Colonic mucosa (tissue), 4 donors: Measurements from ENCODE around the gene PDE4D. TPM values are rescaled to one million over a fixed set of nuclear protein-coding genes. Genes with fewer than 3 reads are reported as not detected.

ENCODE experiments used
- DNase-seq: peaks from one replicate; pipeline ENCODE4 v3.0.0-alpha.2; 2020
- H3K27ac ChIP-seq: fragments of 200-600 bp; one replicate; pipeline ENCODE4 v1.8.0; 2021
- H3K27me3 ChIP-seq: fragments of 200-600 bp; one replicate; pipeline ENCODE4 v1.8.0; 2021
- H3K36me3 ChIP-seq: fragments of 200-600 bp; one replicate; pipeline ENCODE4 v1.8.0; 2021
- H3K4me1 ChIP-seq: fragments of 200-600 bp; one replicate; pipeline ENCODE4 v1.8.0; 2021; ENCODE audit warnings: mild to moderate bottlenecking
- H3K4me3 ChIP-seq: fragments of 200-600 bp; one replicate; pipeline ENCODE4 v1.8.0; 2021
- H3K9ac ChIP-seq, 2 donors: one replicate each; pipeline ENCODE4 v1.7.0; 2013; ENCODE audit warnings: control low read depth in 2 of 2, low read depth in 2 of 2, low read length in 2 of 2
- H3K9me3 ChIP-seq: fragments of 200-600 bp; one replicate; pipeline ENCODE4 v1.8.0; 2021
- CTCF ChIP-seq: fragments of 200-600 bp; IDR thresholded peaks from one replicate; pipeline ENCODE4 v1.8.0; 2022; ENCODE audit warnings: antibody characterized with exemption, mild to moderate bottlenecking
- intact Hi-C: fragments of 100-400 bp; cut with DNase I; formaldehyde crosslinking; loops from one replicate; pipeline ENCODE4 v1.14.1; 2022
- total RNA-seq, 2 donors: library from RNA; stranded (reverse); fragmentation: NEBNext Ultra II Directional in 1 of 2; extraction: Animal tissue kit (Norgen Biotek cat#: 25700) in 1 of 2; gene quantifications; one replicate each; pipeline ENCODE4 v1.2.1, GENCODE V29; 2021
- donor health status: healthy.
- donor health status: DM: no; HTN: no; CAD: no.
- donor health status: DM: no; HTN: no; CAD: no.

Gene PDE4D
- total RNA-seq, 2 donors from 2014 or later, result 23.1 to 53.7 TPM

- no peak overlapping the region for H3K27ac ChIP-seq
- no peaks in the 10 kb centered on the region for H3K36me3 ChIP-seq
- no peak for DNase-seq
- no peak overlapping the region for H3K9ac ChIP-seq
- no peaks in the 10 kb centered on the region for H3K9me3 ChIP-seq
- H3K27me3 ChIP-seq, result peaks cover 6% of the 10 kb centered on the region
- no peaks in the 10 kb centered on the region for H3K4me1 ChIP-seq
- TF ChIP-seq CTCF, result no peak
- H3K4me3 ChIP-seq, result no peak overlapping the region
- intact Hi-C loops, result no loop called here
Measured at GRCh38 chr5:59887274-59887673, 6.3 kb downstream of the PDE4D start.

GRCh38 chr5:59874675-59875074 is 18.9 kb downstream of the PDE4D start:
- Histone ChIP-seq H3K9ac (no peak overlapping the region), H3K9me3 (no peaks in the 10 kb centered on the region), H3K4me1 (no peaks in the 10 kb centered on the region), H3K27ac (no peak overlapping the region), H3K27me3 (no peaks in the 10 kb centered on the region), H3K36me3 (no peaks in the 10 kb centered on the region), H3K4me3 (no peak overlapping the region)
- no peak for DNase-seq
- no peak for TF ChIP-seq CTCF
- intact Hi-C loops, result no loop called here

- TF ChIP-seq CTCF, result no peak
- no peaks in the 10 kb centered on the region for H3K9me3 ChIP-seq
- H3K27ac ChIP-seq, result no peak overlapping the region
- no peaks in the 10 kb centered on the region for H3K36me3 ChIP-seq
- H3K4me1 ChIP-seq, result no peaks in the 10 kb centered on the region
- no peak for DNase-seq
- H3K4me3 ChIP-seq, result no peak overlapping the region
- H3K27me3 ChIP-seq, result no peaks in the 10 kb centered on the region
- intact Hi-C loops, result no loop called here
- H3K9ac ChIP-seq, result no peak overlapping the region
Measured at GRCh38 chr5:59873113-59873512, 20.4 kb downstream of the PDE4D start.

GRCh38 chr5:59866661-59867060 is 26.9 kb downstream of the PDE4D start:
- TF ChIP-seq CTCF, result no peak
- H3K36me3 ChIP-seq, result no peaks in the 10 kb centered on the region
- intact Hi-C loops, result no loop called here
- no peaks in the 10 kb centered on the region for H3K27me3 ChIP-seq
- H3K27ac ChIP-seq, result no peak overlapping the region
- no peak overlapping the region for H3K9ac ChIP-seq
- no peak for DNase-seq
- no peak overlapping the region for H3K4me3 ChIP-seq
- no peaks in the 10 kb centered on the region for H3K9me3 ChIP-seq
- H3K4me1 ChIP-seq, result no peaks in the 10 kb centered on the region

GRCh38 chr5:59864718-59865117 is 28.8 kb downstream of the PDE4D start:
- no peak for TF ChIP-seq CTCF
- Histone ChIP-seq H3K4me3 (no peak overlapping the region), H3K9me3 (no peaks in the 10 kb centered on the region), H3K27me3 (no peaks in the 10 kb centered on the region), H3K36me3 (no peaks in the 10 kb centered on the region), H3K9ac (no peak overlapping the region), H3K4me1 (no peaks in the 10 kb centered on the region), H3K27ac (no peak overlapping the region)
- intact Hi-C loops, result no loop called here
- DNase-seq, result no peak

GRCh38 chr5:59863777-59864176 is 29.7 kb downstream of the PDE4D start:
- no peak overlapping the region for H3K9ac ChIP-seq
- intact Hi-C loops, result no loop called here
- H3K4me1 ChIP-seq, result no peaks in the 10 kb centered on the region
- H3K27ac ChIP-seq, result no peak overlapping the region
- H3K27me3 ChIP-seq, result no peaks in the 10 kb centered on the region
- H3K36me3 ChIP-seq, result no peaks in the 10 kb centered on the region
- no peak for TF ChIP-seq CTCF
- DNase-seq, result no peak
- H3K9me3 ChIP-seq, result no peaks in the 10 kb centered on the region
- no peak overlapping the region for H3K4me3 ChIP-seq
